Naive thymus-derived CD4-positive, alpha-beta T cell (primary cell): ENCODE results near the gene ALG12. TPM values are rescaled to one million over a fixed set of nuclear protein-coding genes. Genes with fewer than 3 reads are reported as not detected.

Experiments used
- ATAC-seq: fragments of 150-1000 bp; cut with Tn5 transposase; 2 replicates; pipeline ENCODE4 v1.10.0; 2021; ENCODE audit warnings: mild to moderate bottlenecking, moderate library complexity
- CTCF ChIA-PET: fragments of 350-600 bp; sonication (Branson Sonifier 250); formaldehyde crosslinking; loops from one replicate; lab custom pipeline; 2021; ENCODE audit warnings: antibody characterized with exemption; lab: Charles Lee
- POLR2A ChIA-PET: fragments of 350-600 bp; sonication (Branson Sonifier 250); formaldehyde crosslinking; loops from one replicate; lab custom pipeline; 2021; ENCODE audit warnings: antibody characterized with exemption, inconsistent platforms; lab: Charles Lee
- DNase-seq, 9 donors: peaks; one replicate each; pipeline versions ENCODE4 v3.0.0 to v3.0.0-alpha.2; 2020 to 2022; ENCODE audit warnings: mixed read lengths in 1 of 9
- H3K27ac ChIP-seq: one replicate; pipeline ENCODE4 v1.7.0; 2013; ENCODE audit warnings: mild to moderate bottlenecking, low read depth, low read length, moderate library complexity
- H3K27me3 ChIP-seq, 2 donors: one replicate each; pipeline ENCODE4 v1.7.0; 2013; ENCODE audit warnings: low read length in 2 of 2, mild to moderate bottlenecking in 2 of 2, moderate library complexity in 2 of 2; ENCODE audit not compliant: control insufficient read depth in 2 of 2, insufficient read depth in 2 of 2
- H3K36me3 ChIP-seq, 3 experiments: 1 replicate in 2 of 3; 2 replicates in 1 of 3; pipeline ENCODE4 v1.7.0; 2013; ENCODE audit warnings: low read length in 3 of 3, mild to moderate bottlenecking in 3 of 3, moderate library complexity in 1 of 3; ENCODE audit not compliant: insufficient read depth in 3 of 3, control insufficient read depth in 2 of 3
- H3K4me1 ChIP-seq, 2 donors: one replicate each; pipeline ENCODE4 v1.7.0; 2013; ENCODE audit warnings: low read length in 2 of 2, mild to moderate bottlenecking in 2 of 2, moderate library complexity in 1 of 2; ENCODE audit not compliant: control insufficient read depth in 2 of 2, insufficient read depth in 2 of 2
- H3K4me3 ChIP-seq: 2 replicates; pipeline ENCODE4 v1.7.0; 2013; ENCODE audit warnings: mild to moderate bottlenecking, low read length
- H3K9me3 ChIP-seq, 3 experiments: 1 replicate in 2 of 3; 2 replicates in 1 of 3; pipeline ENCODE4 v1.7.0; 2013; ENCODE audit warnings: low read length in 3 of 3; ENCODE audit not compliant: control insufficient read depth in 2 of 3
- H3K27ac Mint-ChIP-seq, 9 donors: one replicate each; pipeline ENCODE4 v1.8.0; 2020 to 2022; ENCODE audit warnings: mixed read lengths in 9 of 9, mild to moderate bottlenecking in 8 of 9, moderate library complexity in 5 of 9, inconsistent platforms in 2 of 9
- H3K27me3 Mint-ChIP-seq, 5 donors: one replicate each; pipeline ENCODE4 v1.8.0; 2021 to 2022; ENCODE audit warnings: mixed read lengths in 5 of 5, mild to moderate bottlenecking in 1 of 5
- H3K36me3 Mint-ChIP-seq, 5 donors: one replicate each; pipeline ENCODE4 v1.8.0; 2020 to 2022; ENCODE audit warnings: mixed read lengths in 5 of 5, mild to moderate bottlenecking in 3 of 5, inconsistent platforms in 1 of 5
- H3K4me1 Mint-ChIP-seq, 7 donors: one replicate each; pipeline ENCODE4 v1.8.0; 2020 to 2022; ENCODE audit warnings: mixed read lengths in 7 of 7, mild to moderate bottlenecking in 3 of 7, inconsistent platforms in 1 of 7
- H3K4me3 Mint-ChIP-seq, 10 donors: one replicate each; pipeline ENCODE4 v1.8.0; 2020 to 2022; ENCODE audit warnings: mild to moderate bottlenecking in 10 of 10, mixed read lengths in 10 of 10, moderate library complexity in 6 of 10, inconsistent platforms in 2 of 10
- H3K9me3 Mint-ChIP-seq, 11 donors: one replicate each; pipeline ENCODE4 v1.8.0; 2020 to 2022; ENCODE audit warnings: mixed read lengths in 11 of 11, mild to moderate bottlenecking in 4 of 11, inconsistent platforms in 1 of 11, moderate library complexity in 1 of 11
- intact Hi-C, 2 donors: fragments of 100-400 bp; cut with micrococcal nuclease; formaldehyde crosslinking; loops; one replicate each; pipeline ENCODE4 v1.15.1; 2023
- polyA plus RNA-seq, 2 donors: library from polyadenylated mRNA; unstranded; fragments of 300-500 nt; fragmentation: Illumina TruSeq; gene quantifications; one replicate each; pipeline ENCODE4 v1.2.3, GENCODE V29; 2021
- total RNA-seq, 6 experiments: library from RNA in 5 of 6; stranded (reverse) in 5 of 6; gene quantifications; 1 replicate in 5 of 6; 2 replicates in 1 of 6; pipeline ENCODE4 v1.2.3 and lab custom pipeline; 2021 to 2026

Gene ALG12
- total and polyA plus RNA-seq, 7 experiments from 2014 or later, result 10.4 to 22.4 (median 19.5) TPM

- POLR2A ChIA-PET, result interaction anchor here (1.6 kb wide), 1 partner anchor 146 kb away, joined by 3 read pairs; no protein-coding TSS in a partner anchor
- peaks cover 0 to 51% (median 9%) of the 10 kb centered on the region in 3 experiments for H3K36me3 ChIP-seq
- Mint-ChIP-seq H3K9me3 (no peaks in the 10 kb centered on the region), H3K27ac (no peak overlapping the region), H3K27me3 (no peaks in the 10 kb centered on the region), H3K36me3 (peaks cover 0 to 13% (median 3%) of the 10 kb centered on the region in 5 donors), H3K4me1 (peaks cover 0 to 25% (median 15%) of the 10 kb centered on the region in 7 donors), H3K4me3 (no peak overlapping the region)
- no peaks in the 10 kb centered on the region for H3K9me3 ChIP-seq
- no peak for ATAC-seq
- no peak overlapping the region for H3K4me3 ChIP-seq
- DNase-seq, result no peak
- no peaks in the 10 kb centered on the region for H3K27me3 ChIP-seq
- H3K27ac ChIP-seq, result no peak overlapping the region
- peaks cover 11 to 15% of the 10 kb centered on the region in 2 donors for H3K4me1 ChIP-seq
- intact Hi-C loops, result no loop called here
- CTCF ChIA-PET, result no interaction called here
These were observed 4.0 kb downstream of the ALG12 start for GRCh38 chr22:49914256-49914655.

GRCh38 chr22:49913446-49913845 lies 4.8 kb downstream of the ALG12 start:
- Histone ChIP-seq H3K9me3 (no peaks in the 10 kb centered on the region), H3K4me1 (peaks cover 10 to 11% of the 10 kb centered on the region in 2 donors), H3K27me3 (no peaks in the 10 kb centered on the region), H3K4me3 (no peak overlapping the region), H3K27ac (no peak overlapping the region), H3K36me3 (peaks cover 0 to 59% (median 12%) of the 10 kb centered on the region in 3 experiments)
- intact Hi-C loops, result no loop called here
- DNase-seq, result no peak
- Mint-ChIP-seq H3K4me1 (peaks cover 0 to 23% (median 15%) of the 10 kb centered on the region in 7 donors), H3K9me3 (no peaks in the 10 kb centered on the region), H3K27me3 (no peaks in the 10 kb centered on the region), H3K36me3 (peaks cover 0 to 17% (median 3%) of the 10 kb centered on the region in 5 donors), H3K27ac (no peak overlapping the region), H3K4me3 (no peak overlapping the region)
- ATAC-seq, result no peak
- ChIA-PET POLR2A (no interaction called here), CTCF (no interaction called here)

- Mint-ChIP-seq H3K4me3 (no peak overlapping the region), H3K4me1 (peaks cover 0 to 23% (median 15%) of the 10 kb centered on the region in 7 donors), H3K9me3 (no peaks in the 10 kb centered on the region), H3K36me3 (peaks cover 0 to 17% (median 3%) of the 10 kb centered on the region in 5 donors), H3K27me3 (no peaks in the 10 kb centered on the region), H3K27ac (no peak overlapping the region)
- H3K9me3 ChIP-seq, result no peaks in the 10 kb centered on the region
- ChIA-PET CTCF (no interaction called here), POLR2A (interaction anchor here (0.8 kb wide), 1 partner anchor 26 kb away, joined by 3 read pairs; no protein-coding TSS in a partner anchor)
- ATAC-seq, result no peak
- no peak overlapping the region for H3K27ac ChIP-seq
- H3K27me3 ChIP-seq, result no peaks in the 10 kb centered on the region
- H3K4me3 ChIP-seq, result no peak overlapping the region
- no peak for DNase-seq
- intact Hi-C loops, result no loop called here
- H3K4me1 ChIP-seq, result peaks cover 10 to 11% of the 10 kb centered on the region in 2 donors
- peaks cover 0 to 59% (median 12%) of the 10 kb centered on the region in 3 experiments for H3K36me3 ChIP-seq
These were observed 5.2 kb downstream of the ALG12 start for GRCh38 chr22:49913026-49913425.

GRCh38 chr22:49911881-49912625 lies 6.2 kb downstream of the ALG12 start:
- ATAC-seq (no peak), DNase-seq (no peak)
- no peak overlapping the region for H3K4me3 Mint-ChIP-seq
- peaks cover 6 to 24% (median 10%) of the 10 kb centered on the region in 5 donors for H3K36me3 Mint-ChIP-seq
- H3K4me1 Mint-ChIP-seq, result peaks cover 6 to 22% (median 9%) of the 10 kb centered on the region in 7 donors
- Histone ChIP-seq H3K36me3 (peaks cover 0 to 66% (median 15%) of the 10 kb centered on the region in 3 experiments), H3K4me1 (peaks cover 5 to 7% of the 10 kb centered on the region in 2 donors), H3K4me3 (no peak overlapping the region), H3K27me3 (no peaks in the 10 kb centered on the region), H3K9me3 (no peaks in the 10 kb centered on the region), H3K27ac (no peak overlapping the region)
- intact Hi-C loops, result no loop called here
- H3K27me3 Mint-ChIP-seq, result no peaks in the 10 kb centered on the region
- CTCF ChIA-PET, result interaction anchor here (0.6 kb wide), 1 partner anchor 8 kb away, joined by 3 read pairs; no protein-coding TSS in a partner anchor
- H3K9me3 Mint-ChIP-seq, result no peaks in the 10 kb centered on the region
- H3K27ac Mint-ChIP-seq, result no peak overlapping the region
- POLR2A ChIA-PET, result interaction anchor here (0.8 to 0.9 kb wide), 2 partner anchors 25 to 73 kb away, joined by 3 read pairs; no protein-coding TSS in a partner anchor

GRCh38 chr22:49910229-49911155 lies 7.7 kb downstream of the ALG12 start:
- ATAC-seq (no peak), DNase-seq (no peak)
- POLR2A ChIA-PET, result interaction anchor here (0.8 kb wide), 1 partner anchor 21 kb away, joined by 3 read pairs; no protein-coding TSS in a partner anchor
- H3K4me3 ChIP-seq, result no peak overlapping the region
- Mint-ChIP-seq H3K27ac (no peak overlapping the region), H3K36me3 (peaks cover 6 to 28% (median 12%) of the 10 kb centered on the region in 5 donors), H3K4me3 (no peak overlapping the region), H3K27me3 (no peaks in the 10 kb centered on the region), H3K9me3 (no peaks in the 10 kb centered on the region), H3K4me1 (peaks cover 0 to 16% (median 9%) of the 10 kb centered on the region in 7 donors)
- intact Hi-C loops, result no loop called here
- peaks cover 0 to 80% (median 15%) of the 10 kb centered on the region in 3 experiments for H3K36me3 ChIP-seq
- no peak overlapping the region for H3K27ac ChIP-seq
- H3K4me1 ChIP-seq, result no peaks in the 10 kb centered on the region
- CTCF ChIA-PET, result no interaction called here
- H3K9me3 ChIP-seq, result no peaks in the 10 kb centered on the region
- no peaks in the 10 kb centered on the region for H3K27me3 ChIP-seq

- Histone ChIP-seq H3K27me3 (no peaks in the 10 kb centered on the region), H3K4me3 (no peak overlapping the region), H3K36me3 (peaks cover 0 to 87% (median 15%) of the 10 kb centered on the region in 3 experiments), H3K4me1 (no peaks in the 10 kb centered on the region), H3K9me3 (no peaks in the 10 kb centered on the region), H3K27ac (no peak overlapping the region)
- intact Hi-C loops, result no loop called here
- H3K27me3 Mint-ChIP-seq, result no peaks in the 10 kb centered on the region
- ChIA-PET POLR2A (interaction anchor here (0.8 kb wide), 1 partner anchor 20 kb away, joined by 3 read pairs; no protein-coding TSS in a partner anchor), CTCF (no interaction called here)
- no peaks in the 10 kb centered on the region for H3K9me3 Mint-ChIP-seq
- H3K4me1 Mint-ChIP-seq, result peaks cover 0 to 12% (median 8%) of the 10 kb centered on the region in 7 donors
- H3K27ac Mint-ChIP-seq, result peak overlapping the region in 2 of 9 donors; percentile 36 to 38
- no peak for DNase-seq
- H3K4me3 Mint-ChIP-seq, result no peak overlapping the region
- peaks cover 6 to 30% (median 12%) of the 10 kb centered on the region in 5 donors for H3K36me3 Mint-ChIP-seq
- no peak for ATAC-seq
These were observed 8.6 kb downstream of the ALG12 start for GRCh38 chr22:49909476-49910205.
